Islet precursor cell (in vitro differentiated cells): ENCODE results near the gene FOXO1.
A peak's percentile ranks its signal among the peaks of the same experiment; 100 is the strongest.
"Not testable (repeated sequence)": the region's sequence is repeated elsewhere in the genome, so short reads cannot be mapped to it uniquely, and the experiment has no call there.

ENCODE experiments used
- DNase-seq: peaks from one replicate; pipeline ENCODE4 v3.0.0-alpha.2; 2018

Gene FOXO1

DNA sequence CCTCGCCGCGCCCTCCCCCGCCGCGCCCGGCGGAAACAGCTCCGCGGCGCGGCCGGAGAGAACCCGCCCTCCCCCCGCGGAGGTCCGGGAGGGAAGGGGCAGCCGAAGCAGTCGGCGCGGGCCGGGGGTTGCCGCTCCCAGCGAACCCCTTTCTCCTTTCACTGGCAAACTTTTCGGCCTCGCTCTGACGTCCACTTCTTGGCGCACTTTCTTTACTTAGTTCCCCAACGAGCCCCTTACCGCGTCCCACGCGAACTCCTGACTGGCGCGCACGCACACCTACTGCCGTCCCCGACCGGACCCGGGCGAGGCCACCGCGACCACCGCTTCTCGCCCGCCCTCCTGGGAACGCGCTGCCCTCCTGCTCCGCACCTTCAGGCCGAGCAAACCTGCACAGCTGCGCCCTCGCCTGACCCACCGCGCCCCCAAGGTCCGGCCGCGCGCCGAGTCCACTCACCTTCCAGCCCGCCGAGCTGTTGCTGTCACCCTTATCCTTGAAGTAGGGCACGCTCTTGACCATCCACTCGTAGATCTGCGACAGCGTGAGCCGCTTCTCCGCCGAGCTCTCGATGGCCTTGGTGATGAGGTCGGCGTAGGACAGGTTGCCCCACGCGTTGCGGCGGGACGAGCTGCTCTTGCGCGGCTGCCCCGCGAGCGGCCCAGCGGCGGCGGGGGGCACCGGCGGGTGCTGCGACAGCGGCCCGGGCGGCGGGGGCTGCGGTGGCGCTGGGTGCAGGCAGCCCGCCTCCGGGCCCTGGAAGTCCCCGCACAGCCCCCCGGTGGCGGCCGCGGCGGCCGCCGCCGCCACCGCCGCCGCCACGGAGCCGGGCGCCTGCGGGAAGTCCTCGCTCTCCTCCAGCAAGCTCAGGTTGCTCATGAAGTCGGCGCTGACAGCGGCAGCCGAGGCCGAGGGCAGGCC is 1.1 kb downstream of the FOXO1 start:
- peak; percentile 70 for DNase-seq

DNA sequence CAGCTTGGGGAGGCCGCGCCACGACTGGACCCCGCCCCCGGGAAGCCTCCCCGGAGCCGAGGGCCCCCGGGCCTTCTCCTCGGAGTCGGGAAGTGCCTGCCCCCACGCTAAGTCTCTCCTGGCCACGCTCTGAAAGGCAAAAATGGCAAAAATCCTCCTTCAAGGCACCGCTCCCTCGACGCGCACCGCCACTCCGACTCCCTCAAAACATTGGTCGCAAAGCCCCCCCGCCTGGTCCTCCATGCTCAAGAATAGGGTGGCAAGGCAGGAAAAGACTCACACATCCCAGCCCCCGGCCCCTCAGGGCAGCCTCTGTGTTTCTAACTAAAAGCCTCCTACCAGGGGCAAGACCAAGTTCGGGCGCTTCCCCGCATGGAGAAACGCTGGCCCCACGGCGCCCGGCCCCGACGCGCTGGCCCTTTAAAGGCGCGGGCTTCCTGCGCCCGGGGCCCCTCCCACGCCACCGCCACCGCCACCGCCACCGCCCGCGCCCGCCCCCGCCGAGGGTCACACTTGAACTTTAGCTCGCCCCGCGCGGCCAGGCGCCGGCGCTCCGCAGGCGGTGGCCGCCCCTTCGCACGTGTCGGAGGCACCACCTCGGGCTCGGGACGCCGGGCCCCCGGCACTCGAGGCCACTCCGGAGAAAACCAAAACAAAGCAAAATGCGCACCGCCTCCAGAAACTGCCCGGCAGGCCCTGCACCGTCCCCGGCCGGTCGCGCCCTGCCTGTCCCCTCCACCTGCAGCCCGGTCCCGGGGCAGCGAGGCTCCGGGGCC is 1.9 kb downstream of the FOXO1 start:
- DNase-seq, result peak; percentile 86

- not testable (repeated sequence) for DNase-seq
Observed at GRCh38 chr13:40664100-40664349, 2.4 kb downstream of the FOXO1 start.

DNA sequence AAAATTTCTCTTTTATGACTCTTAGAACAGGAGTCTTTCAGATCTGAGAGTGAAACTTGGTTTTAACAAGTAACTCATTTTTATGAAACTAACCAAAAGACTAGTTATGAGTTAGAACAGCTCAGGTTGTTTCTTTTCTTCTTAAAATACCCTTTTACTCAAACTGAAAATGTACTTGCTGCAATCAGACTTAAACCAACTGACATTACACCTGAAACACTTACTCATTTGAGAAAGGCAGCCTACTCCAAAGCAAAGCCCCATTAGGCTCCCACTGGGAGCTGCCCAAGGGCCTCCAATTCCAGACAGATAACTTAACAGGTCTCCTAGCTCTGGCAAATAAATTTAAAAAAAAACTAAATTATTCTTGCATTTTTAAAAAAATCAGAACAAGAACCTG is 3.6 kb downstream of the FOXO1 start:
- DNase-seq, result peak; percentile 52

- DNase-seq, result no peak
Observed at GRCh38 chr13:40661875-40662665, 4.4 kb downstream of the FOXO1 start.

DNA sequence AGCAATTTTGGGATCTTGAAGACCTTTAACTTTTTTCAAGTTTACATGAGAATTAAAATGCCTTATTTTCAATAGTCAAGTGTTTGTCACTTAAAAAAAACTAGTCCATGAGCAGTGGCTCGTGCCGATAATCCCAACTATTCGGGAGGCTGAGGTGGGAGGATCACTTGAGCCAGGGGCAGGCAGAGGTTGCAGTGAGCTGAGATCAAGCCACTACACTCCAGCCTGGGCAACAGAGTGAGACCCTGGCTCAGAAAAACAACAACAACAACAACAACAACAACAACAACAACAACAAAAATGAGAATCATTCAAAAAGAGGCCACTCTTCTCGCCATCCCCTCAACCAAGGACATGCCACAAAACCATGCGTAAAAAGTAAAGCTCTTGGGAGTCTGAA is 5.7 kb downstream of the FOXO1 start:
- no peak for DNase-seq

DNA sequence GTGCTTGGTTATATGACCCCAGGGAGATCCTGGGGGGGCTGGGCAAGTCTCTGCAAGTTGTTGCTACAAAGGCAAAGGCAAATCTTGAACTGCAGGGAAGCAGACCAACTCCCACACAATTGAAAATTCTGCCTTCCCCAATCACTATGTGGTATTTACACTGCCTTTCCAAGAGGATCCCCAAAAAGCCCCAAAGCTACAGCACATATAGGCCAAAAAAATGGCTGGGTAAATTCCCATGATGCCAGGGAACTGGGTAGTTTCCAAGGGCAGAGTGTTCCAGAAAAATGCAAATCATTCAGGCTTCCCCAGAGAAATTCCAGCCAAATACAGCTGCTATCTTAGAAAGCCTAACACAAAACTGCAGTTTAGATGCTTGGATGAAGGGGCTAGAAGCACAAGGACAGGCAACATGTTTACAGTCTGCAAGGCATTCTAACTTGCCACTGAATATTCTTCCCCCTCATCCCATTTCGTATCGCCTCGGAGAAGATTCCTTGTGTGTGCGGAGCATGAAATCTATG is 6.2 kb downstream of the FOXO1 start:
- DNase-seq, result peak; percentile 38

GRCh38 chr13:40657951-40658350 is 8.5 kb downstream of the FOXO1 start:
- peak; percentile 10 for DNase-seq

- peak; percentile 22 for DNase-seq
Observed at GRCh38 chr13:40657307-40657706, 9.1 kb downstream of the FOXO1 start.

DNA sequence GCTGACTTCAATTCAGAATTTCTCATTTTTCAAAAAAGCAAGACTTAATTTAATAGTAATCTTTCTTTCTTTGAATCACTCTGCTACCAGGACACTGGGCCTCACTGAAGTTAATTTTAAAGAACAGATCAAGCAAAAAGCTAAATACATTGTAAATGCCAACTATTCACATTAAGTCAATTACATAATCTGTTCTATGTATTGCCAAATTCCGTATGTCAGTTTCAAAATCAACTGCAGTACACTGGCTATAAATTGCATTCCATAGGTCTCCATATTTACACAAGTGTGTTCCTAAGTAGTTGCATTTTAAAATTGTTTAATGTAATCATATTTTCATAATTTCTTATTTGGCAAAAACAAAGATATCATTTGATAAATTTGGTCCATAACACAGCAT is 10.1 kb downstream of the FOXO1 start:
- DNase-seq, result no peak

DNA sequence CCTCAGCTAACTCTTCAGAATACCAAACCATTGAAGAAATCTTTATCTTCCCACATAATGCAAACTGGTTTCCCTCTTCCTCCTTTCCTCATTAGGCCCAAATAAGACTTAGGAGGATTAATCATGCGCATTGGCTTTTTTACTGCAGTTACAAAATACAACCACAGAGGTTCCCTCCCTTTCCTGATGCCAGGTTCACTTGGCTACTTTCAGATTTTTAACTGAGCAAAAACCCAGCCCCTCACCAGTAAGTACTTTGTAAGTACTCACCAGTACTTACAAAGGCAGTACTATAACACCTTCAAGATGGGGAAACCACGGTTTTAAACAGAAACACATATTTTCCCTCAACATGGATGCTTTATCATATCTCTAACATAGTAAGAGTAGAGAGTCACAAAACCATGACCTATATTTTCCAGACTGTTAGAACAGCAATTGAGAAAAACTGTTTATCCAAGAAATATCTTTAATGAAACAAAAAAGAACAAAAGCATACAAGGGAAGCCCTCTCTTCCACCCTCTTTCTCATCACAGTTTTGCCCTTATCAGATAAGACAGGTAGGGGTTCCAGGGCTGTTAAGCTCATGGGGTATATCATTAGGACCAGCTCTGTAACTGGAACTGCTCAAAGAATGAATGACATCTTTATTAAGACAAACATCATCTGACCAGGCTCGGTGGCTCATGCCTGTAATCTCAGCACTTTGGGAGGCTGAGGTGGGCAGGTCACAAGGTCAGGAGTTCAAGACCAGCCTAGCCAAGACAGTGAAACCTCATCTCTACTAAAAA is 12.7 kb downstream of the FOXO1 start:
- no peak for DNase-seq

- DNase-seq, result no peak
Observed at GRCh38 chr13:40652588-40652940, 13.9 kb downstream of the FOXO1 start.

GRCh38 chr13:40651866-40652587 is 14.4 kb downstream of the FOXO1 start:
- no peak for DNase-seq

- DNase-seq, result no peak
Observed at GRCh38 chr13:40648841-40649240, 17.6 kb downstream of the FOXO1 start.

DNA sequence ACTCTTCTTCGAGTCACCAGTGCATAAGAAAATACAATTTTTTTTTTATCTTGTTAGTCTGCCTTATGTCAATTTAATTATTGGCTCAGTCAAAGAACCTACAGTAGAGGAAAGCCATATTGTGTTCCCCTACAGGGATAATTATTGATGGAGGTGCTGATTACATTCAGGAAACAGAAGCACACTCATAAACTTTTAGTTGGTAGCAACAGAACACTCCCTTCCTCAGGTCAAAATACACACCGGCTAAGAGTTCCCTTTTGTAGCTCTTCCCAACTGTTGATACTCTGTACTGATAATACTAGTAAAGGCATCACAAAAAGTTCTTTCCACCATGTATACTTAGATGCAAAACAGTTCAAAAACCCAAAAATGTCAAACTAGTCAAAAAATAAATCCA is 18.4 kb downstream of the FOXO1 start:
- no peak for DNase-seq

DNA sequence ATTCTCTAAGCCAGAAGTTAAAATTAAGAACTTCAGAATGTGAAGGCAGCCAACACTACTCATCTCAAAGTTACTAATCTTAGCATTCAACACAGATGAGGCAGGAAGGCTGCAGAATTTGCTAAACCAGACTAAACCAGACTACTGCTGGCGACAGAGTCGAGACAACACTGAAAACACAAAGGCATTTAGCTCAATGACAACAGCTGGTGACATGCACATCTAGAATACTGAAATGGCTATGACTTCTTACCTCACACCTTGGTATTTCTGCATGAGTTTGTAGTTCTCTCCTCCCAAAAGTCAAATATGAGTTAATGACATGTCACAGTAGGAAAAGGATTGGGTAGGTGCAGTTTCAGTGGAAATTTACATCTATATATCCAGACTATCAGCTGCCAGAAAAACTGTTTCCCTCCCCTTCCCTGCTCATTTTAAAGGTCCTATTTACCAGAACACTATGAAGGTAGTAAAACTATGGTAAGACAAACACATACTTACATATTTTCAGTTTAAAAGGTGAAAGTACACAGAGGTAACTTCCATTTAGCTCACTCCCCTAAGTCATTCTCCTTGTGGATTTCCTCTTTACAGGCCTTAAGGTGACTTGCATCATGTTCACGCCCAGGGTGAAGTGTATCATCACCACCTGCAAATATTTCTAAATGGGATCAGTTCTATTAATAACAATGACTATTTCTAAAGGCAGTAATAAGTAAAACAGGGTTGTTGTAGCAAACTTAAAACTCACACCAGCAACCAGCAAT is 21.4 kb downstream of the FOXO1 start:
- DNase-seq, result peak; percentile 42

- DNase-seq, result peak; percentile 12
Observed at GRCh38 chr13:40640845-40641458, 25.5 kb downstream of the FOXO1 start.

DNA sequence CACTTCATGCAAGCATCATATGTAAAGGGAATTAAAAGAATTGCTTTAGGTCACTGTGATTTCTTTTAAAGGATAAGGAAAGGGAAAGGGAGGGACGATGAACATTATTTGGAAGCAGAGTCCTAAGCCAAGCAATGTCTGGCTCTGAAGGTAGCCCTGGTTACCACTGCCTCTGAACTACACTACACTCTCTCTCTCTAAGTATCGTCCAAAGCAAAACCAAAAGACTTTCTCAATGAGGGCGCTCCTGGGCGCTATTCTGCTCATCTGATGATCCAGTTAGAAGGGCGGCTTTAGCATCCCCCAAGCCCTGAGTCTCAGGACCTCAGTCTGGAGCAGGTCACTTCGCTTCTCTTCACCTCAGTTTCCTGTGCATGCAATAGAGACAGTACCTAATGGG is 26.2 kb downstream of the FOXO1 start:
- DNase-seq, result peak; percentile 52

DNA sequence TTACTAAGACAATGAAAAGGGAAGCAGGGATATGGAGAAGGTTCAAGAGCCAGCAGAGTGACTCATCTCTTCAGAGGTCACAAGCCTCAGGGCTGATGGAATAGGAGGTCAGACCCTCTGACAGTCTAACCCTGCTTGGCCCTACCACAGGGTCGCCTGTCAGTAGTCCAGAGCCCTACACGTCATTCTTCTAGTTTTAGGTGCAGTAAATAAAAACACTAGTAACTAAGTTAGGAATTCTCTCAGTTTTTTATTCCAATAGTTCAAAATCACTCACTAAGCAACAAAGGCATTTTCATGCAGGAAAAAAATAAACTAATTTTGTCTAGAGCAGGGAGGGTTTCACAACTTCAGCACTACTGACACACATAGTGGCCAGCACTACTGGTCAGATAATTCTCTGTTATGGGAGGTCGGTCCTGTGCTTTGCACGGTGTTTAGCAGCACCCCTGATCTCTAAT is 27.2 kb downstream of the FOXO1 start:
- DNase-seq, result peak; percentile 87

GRCh38 chr13:40637643-40638042 is 28.8 kb downstream of the FOXO1 start:
- peak; percentile 26 for DNase-seq
